Gastrocnemius medialis (tissue), 4 donors: ENCODE data around the gene KRTAP5-4. TPM values are rescaled to one million over a fixed set of nuclear protein-coding genes. Genes with fewer than 3 reads are reported as not detected.
"Not testable (repeated sequence)": the region's sequence is repeated elsewhere in the genome, so short reads cannot be mapped to it uniquely, and the experiment has no call there.

Experiments used
- ATAC-seq, 2 donors: fragments of 150-250 bp; one replicate each; pipeline ENCODE4 v1.9.1; 2016
- DNase-seq, 2 donors: peaks; one replicate each; pipeline ENCODE4 v3.0.0-alpha.2; 2019
- H3K27ac ChIP-seq, 4 donors: fragments of 200-600 bp; sonication (generic); 1 replicate in 1 of 4; 2 replicates in 3 of 4; pipeline ENCODE4 v1.5.1; 2016 to 2018; ENCODE audit warnings: mild to moderate bottlenecking in 2 of 4, moderate library complexity in 1 of 4
- H3K27me3 ChIP-seq, 3 donors: fragments of 200-600 bp; sonication (generic) in 2 of 3; 1 replicate in 1 of 3; 2 replicates in 2 of 3; pipeline versions ENCODE4 v1.5.1 to v1.6.0; 2016 to 2019; ENCODE audit warnings: mild to moderate bottlenecking in 1 of 3, moderate library complexity in 1 of 3
- H3K36me3 ChIP-seq, 2 donors: fragments of 200-600 bp; sonication (generic) in 1 of 2; one replicate each; pipeline ENCODE4 v1.5.1; 2017 to 2018
- H3K4me1 ChIP-seq, 2 donors: fragments of 200-600 bp; sonication (generic) in 1 of 2; one replicate each; pipeline ENCODE4 v1.5.1; 2016 to 2017; ENCODE audit warnings: mild to moderate bottlenecking in 2 of 2
- H3K4me3 ChIP-seq, 4 donors: fragments of 200-600 bp; sonication (generic) in 3 of 4; 1 replicate in 1 of 4; 2 replicates in 3 of 4; pipeline ENCODE4 v1.5.1; 2016 to 2019; ENCODE audit warnings: mild to moderate bottlenecking in 2 of 4
- H3K9me3 ChIP-seq, 3 donors: fragments of 200-600 bp; sonication (generic) in 2 of 3; 1 replicate in 1 of 3; 2 replicates in 2 of 3; pipeline ENCODE4 v1.5.1; 2016 to 2019
- POLR2A ChIP-seq, 2 donors: fragments of 450-650 bp; IDR thresholded peaks; one replicate each; pipeline ENCODE4 v1.6.1; 2017; ENCODE audit warnings: antibody characterized with exemption in 2 of 2, mild to moderate bottlenecking in 2 of 2, moderate library complexity in 2 of 2
- in situ Hi-C, 4 donors: fragments of 200-750 bp; cut with MboI; loops; one replicate each; pipeline versions ENCODE4 v1.15.0 to v1.8.0; 2017; ENCODE audit warnings: low sequenced_read_pairs in 4 of 4
- intact Hi-C: fragments of 100-400 bp; cut with DNase I; formaldehyde crosslinking; loops from one replicate; pipeline ENCODE4 v1.15.1; 2023; ENCODE audit warnings: low total_unique reads
- total RNA-seq, 4 donors: library from RNA; depleted of rRNA; stranded (reverse); fragments of >200 nt; gene quantifications; one replicate each; pipeline versions ENCODE4 v1.1.0 to v1.2.3, GENCODE V29; 2016
- TF ChIP-seq, protein P1 (sequence below), 5 experiments: fragments of 450-650 bp in 3 of 5; fragments of 200-600 bp in 2 of 5; sonication (generic) in 2 of 5; IDR thresholded peaks in 4 of 5; conservative IDR thresholded peaks in 1 of 5; 1 replicate in 4 of 5; 2 replicates in 1 of 5; pipeline ENCODE4 v1.5.1; 2016 to 2019; ENCODE audit warnings: antibody characterized with exemption in 5 of 5, mild to moderate bottlenecking in 3 of 5, moderate library complexity in 3 of 5

KRTAP5-4 gene
- total RNA-seq, 4 donors from 2014 or later: not detected

DNA sequence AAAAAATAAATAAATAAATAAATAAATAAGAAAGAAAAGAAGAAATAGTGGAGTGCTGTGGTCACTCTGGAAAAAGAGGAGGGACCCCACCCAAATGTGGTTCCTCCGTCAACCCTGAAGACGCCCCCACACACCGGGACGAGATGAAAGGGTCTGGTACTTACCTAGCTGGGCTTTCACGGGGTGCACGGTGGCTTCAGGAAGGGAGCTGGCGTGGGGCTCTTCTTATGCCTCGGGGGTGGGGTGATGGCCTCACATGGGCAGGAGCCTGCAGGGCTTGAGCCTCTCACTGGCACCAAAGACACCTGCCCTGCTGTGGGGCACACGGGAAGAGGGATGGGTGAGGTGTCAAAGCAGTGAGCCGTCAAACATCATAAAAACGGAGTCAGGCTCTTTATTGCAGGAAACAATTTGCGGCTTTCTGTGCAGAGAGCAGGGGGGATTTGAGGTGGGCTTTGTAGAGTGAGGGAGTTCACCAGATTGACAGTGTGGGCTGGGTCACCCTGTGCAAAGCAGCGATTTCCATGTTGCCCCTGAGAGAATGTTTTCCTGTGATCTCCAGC lies 47.1 kb upstream of the KRTAP5-4 start:
- no peaks in the 10 kb centered on the region for H3K9me3 ChIP-seq
- H3K4me1 ChIP-seq: no peaks in the 10 kb centered on the region
- H3K4me3 ChIP-seq: no peak overlapping the region
- intact Hi-C loops: no loop called here
- no peaks in the 10 kb centered on the region for H3K36me3 ChIP-seq
- H3K27me3 ChIP-seq: peaks cover 10 to 23% (median 21%) of the 10 kb centered on the region in 3 donors
- DNase-seq (no peak), ATAC-seq (no peak)
- H3K27ac ChIP-seq: no peak overlapping the region
- TF ChIP-seq, protein P1, sequence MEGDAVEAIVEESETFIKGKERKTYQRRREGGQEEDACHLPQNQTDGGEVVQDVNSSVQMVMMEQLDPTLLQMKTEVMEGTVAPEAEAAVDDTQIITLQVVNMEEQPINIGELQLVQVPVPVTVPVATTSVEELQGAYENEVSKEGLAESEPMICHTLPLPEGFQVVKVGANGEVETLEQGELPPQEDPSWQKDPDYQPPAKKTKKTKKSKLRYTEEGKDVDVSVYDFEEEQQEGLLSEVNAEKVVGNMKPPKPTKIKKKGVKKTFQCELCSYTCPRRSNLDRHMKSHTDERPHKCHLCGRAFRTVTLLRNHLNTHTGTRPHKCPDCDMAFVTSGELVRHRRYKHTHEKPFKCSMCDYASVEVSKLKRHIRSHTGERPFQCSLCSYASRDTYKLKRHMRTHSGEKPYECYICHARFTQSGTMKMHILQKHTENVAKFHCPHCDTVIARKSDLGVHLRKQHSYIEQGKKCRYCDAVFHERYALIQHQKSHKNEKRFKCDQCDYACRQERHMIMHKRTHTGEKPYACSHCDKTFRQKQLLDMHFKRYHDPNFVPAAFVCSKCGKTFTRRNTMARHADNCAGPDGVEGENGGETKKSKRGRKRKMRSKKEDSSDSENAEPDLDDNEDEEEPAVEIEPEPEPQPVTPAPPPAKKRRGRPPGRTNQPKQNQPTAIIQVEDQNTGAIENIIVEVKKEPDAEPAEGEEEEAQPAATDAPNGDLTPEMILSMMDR (IDR thresholded peaks at IDR 0.05 in 4 of 5, conservative IDR thresholded peaks at IDR 0.05 in 1 of 5): no peak
- TF ChIP-seq POLR2A (IDR thresholded peaks at IDR 0.05): no peak
- in situ Hi-C loops: loop anchor here in 1 of 4 donors (25.0 kb wide), 1 partner anchor 493 kb away; the partner anchor contains the start of genes INS and TH

DNA sequence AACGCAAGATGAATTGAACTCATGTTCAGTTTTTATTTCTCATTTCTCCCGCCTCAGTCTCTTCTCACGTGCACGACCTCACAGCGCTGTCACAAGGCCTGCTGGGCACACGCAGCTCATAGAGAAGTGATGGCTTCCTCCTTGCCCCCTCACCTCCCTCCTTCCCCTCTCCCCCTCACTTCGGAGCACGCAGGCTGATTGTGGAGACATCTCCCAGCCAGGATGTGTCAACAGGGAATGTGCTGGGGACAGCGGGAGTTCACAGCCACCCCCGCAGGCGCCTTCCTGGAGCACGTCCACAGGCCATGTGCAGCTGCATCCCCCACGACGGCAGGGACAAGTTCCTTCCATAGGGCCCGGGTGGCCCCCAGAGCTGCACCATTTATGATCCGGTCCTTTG lies 46.0 kb upstream of the KRTAP5-4 start:
- Histone ChIP-seq H3K27me3 (peaks cover 10 to 15% (median 15%) of the 10 kb centered on the region in 3 donors), H3K27ac (no peak overlapping the region), H3K9me3 (no peaks in the 10 kb centered on the region), H3K4me1 (no peaks in the 10 kb centered on the region), H3K4me3 (no peak overlapping the region), H3K36me3 (no peaks in the 10 kb centered on the region)
- intact Hi-C loops (no loop called here), in situ Hi-C loops (loop anchor here in 1 of 4 donors (25.0 kb wide), 1 partner anchor 494 kb away; the partner anchor contains the start of genes INS and TH)
- no peak for ATAC-seq
- no peak for TF ChIP-seq POLR2A (IDR thresholded peaks at IDR 0.05)
- TF ChIP-seq, protein P1 (IDR thresholded peaks at IDR 0.05 in 4 of 5, conservative IDR thresholded peaks at IDR 0.05 in 1 of 5): no peak
- no peak for DNase-seq

DNA sequence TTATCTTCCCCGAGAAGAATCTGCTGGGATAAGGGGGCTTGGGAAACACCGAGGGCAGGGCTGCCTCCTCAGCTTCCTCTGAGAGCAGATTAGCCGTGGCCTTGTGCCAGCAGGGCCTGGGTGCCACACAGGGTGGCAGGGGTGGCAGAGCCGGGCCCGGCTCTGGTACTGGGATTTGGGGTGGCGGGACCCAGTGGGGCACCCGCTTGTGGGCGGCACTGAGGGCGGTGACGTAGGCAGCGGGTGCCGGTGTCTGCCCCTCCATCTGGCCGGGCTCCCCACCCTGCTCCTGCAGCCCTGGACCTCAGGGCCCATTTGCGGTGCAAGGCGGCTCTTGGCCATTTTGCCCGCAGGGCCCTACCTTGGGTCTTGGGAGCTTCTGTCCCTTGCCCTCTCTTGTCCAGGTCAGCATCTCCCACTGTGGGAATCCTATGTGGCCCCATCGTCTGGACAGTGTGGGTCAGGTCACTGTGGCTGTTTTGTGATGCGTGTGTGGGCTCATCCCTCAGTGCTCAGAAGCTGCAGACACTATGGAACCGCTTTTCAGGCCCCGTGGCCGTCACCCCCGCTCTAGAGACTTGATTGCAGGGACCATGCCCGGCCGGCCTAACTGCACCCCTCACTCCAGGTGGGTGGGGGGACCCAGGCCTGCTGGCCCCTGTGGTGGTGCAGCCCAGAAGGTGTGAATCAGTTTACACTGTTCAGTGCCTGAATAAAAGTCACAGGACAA lies 45.3 kb upstream of the KRTAP5-4 start:
- ATAC-seq: no peak
- in situ Hi-C loops: loop anchor here in 1 of 4 donors (25.0 kb wide), 1 partner anchor 495 kb away; the partner anchor contains the start of genes INS and TH
- no peak for DNase-seq
- no peaks in the 10 kb centered on the region for H3K36me3 ChIP-seq
- no peak overlapping the region for H3K4me3 ChIP-seq
- no peak overlapping the region for H3K27ac ChIP-seq
- TF ChIP-seq, protein P1 (IDR thresholded peaks at IDR 0.05 in 4 of 5, conservative IDR thresholded peaks at IDR 0.05 in 1 of 5): no peak
- TF ChIP-seq POLR2A (IDR thresholded peaks at IDR 0.05): no peak
- peaks cover 9 to 12% (median 10%) of the 10 kb centered on the region in 3 donors for H3K27me3 ChIP-seq
- no peaks in the 10 kb centered on the region for H3K4me1 ChIP-seq
- no peaks in the 10 kb centered on the region for H3K9me3 ChIP-seq
- intact Hi-C loops: no loop called here

DNA sequence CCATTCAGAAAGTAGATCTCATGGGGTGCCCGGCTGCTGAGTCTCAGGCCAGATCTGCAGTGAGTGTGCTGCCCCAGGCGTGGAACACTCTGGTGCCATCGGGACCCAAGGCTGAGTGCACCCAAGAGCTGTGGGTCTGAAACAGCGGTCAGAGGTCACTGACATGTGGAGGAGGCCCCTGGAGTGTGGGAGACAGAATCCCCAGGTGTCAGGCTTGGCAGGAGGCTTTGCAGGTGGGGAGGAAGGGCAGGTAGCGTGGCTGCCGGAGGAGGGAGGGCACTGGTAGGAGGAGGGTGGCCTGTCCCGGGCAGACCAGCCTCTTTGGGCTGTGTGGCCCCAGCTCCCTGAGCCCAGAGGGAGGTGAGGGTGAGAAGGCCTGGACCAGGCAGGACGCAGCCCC lies 43.4 kb upstream of the KRTAP5-4 start:
- TF ChIP-seq, protein P1 (IDR thresholded peaks at IDR 0.05 in 4 of 5, conservative IDR thresholded peaks at IDR 0.05 in 1 of 5): no peak
- TF ChIP-seq POLR2A (IDR thresholded peaks at IDR 0.05): no peak
- intact Hi-C loops (no loop called here), in situ Hi-C loops (loop anchor here in 1 of 4 donors (25.0 kb wide), 1 partner anchor 497 kb away; the partner anchor contains the start of genes INS and TH)
- no peak for ATAC-seq
- Histone ChIP-seq H3K9me3 (no peaks in the 10 kb centered on the region), H3K27me3 (peaks cover 7 to 10% (median 8%) of the 10 kb centered on the region in 3 donors), H3K27ac (no peak overlapping the region), H3K4me1 (no peaks in the 10 kb centered on the region), H3K4me3 (no peak overlapping the region), H3K36me3 (no peaks in the 10 kb centered on the region)
- no peak for DNase-seq

DNA sequence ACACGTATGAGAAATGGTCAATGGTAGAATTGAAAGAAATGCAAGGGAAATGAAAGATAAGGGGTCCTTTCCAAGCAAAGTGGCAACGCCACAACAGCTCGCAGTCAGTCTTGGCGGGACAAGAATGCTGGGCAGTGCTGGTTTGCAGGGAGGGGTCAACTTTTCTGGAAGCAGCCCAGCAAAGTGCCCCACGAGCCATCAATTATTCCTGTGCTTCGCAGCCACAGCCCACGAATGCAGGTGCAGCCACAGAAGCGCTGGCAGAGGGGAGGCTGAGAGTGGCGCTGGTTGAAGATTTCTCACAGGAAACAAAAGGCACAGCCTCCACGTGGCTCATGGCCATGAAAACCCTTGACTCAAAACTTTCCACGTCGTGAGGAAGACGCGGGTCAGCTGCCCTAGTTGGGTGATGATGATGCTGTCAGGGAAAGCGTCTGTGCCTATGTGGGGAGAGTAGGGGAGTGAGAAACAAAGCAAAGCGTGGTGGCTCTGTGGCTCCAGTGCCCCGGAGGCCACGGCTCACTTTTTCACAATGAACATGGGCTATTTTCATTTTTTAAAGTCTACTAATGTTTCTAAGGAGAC lies 40.9 kb upstream of the KRTAP5-4 start:
- H3K36me3 ChIP-seq, H3K9me3 ChIP-seq, H3K4me3 ChIP-seq, H3K4me1 ChIP-seq, H3K27ac ChIP-seq, intact Hi-C loops, DNase-seq, H3K27me3 ChIP-seq, ATAC-seq: not testable (repeated sequence)
- in situ Hi-C loops: loop anchor here in 1 of 4 donors (25.0 kb wide), 1 partner anchor 500 kb away; the partner anchor contains the start of genes INS and TH

DNA sequence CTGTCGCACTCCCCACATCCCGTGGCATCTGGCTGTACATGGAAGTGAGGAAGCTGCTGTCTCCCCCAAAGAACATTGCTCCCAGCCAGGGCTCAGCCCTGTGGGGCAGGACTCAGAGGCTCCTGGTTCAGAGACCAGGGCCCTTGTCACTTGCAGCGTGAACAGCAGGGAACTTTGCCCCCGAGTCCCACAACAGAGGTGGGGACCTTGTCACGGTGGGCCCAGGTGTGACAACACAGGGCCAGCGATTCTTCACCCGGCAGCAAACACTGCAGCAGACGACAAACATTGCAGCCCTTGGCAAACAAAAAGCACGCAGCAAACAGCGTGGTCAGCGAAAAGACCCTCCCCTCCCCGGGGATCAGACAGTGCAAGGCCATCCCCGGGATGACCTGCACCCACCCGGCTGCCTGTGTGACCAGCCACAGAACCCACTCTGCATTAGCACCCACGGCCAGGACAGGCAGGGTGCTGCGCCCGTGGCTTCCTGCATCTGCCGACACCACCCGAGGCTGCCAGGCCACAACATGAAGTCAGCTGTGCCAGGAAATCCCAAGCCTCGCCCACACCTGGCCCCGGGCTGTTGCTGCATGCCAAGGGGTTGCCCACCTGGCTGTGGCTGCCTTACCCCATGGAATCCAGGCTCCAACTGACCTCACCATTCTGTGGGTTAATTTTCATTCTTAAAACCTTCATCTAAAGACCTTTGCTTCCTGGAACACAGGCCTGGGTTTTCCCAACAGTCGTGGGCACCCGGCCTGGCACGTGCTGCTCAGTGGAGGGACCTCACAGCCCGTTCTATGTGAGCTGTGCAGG lies 39.7 kb upstream of the KRTAP5-4 start:
- DNase-seq, H3K27ac ChIP-seq, H3K9me3 ChIP-seq, ATAC-seq, H3K27me3 ChIP-seq, H3K4me3 ChIP-seq, H3K36me3 ChIP-seq, intact Hi-C loops, H3K4me1 ChIP-seq: not testable (repeated sequence)
- in situ Hi-C loops: loop anchor here in 1 of 4 donors (25.0 kb wide), 1 partner anchor 501 kb away; the partner anchor contains the start of genes INS and TH
